RKO (cell line): Measurements from ENCODE around the gene RXRG.
A peak's percentile ranks its signal among the peaks of the same experiment; 100 is the strongest.

ENCODE experiments used
- DNase-seq: peaks from one replicate; pipeline ENCODE4 v3.0.0-alpha.2; 2016; ENCODE audit warnings: low spot score

RXRG gene

GRCh38 chr1:165449131-165449530, 4.2 kb upstream of the RXRG start:
- DNase-seq = no peak

GRCh38 chr1:165445388-165445787, 462 bp upstream of the RXRG start:
- DNase-seq = no peak

- DNase-seq = no peak
Measured at GRCh38 chr1:165443539-165444311, 1.2 kb downstream of the RXRG start.

- no peak for DNase-seq
Measured at GRCh38 chr1:165442653-165443052, 2.3 kb downstream of the RXRG start.

- DNase-seq = no peak
Measured at GRCh38 chr1:165442053-165442452, 2.9 kb downstream of the RXRG start.

- DNase-seq = no peak
Measured at GRCh38 chr1:165441166-165441880, 3.6 kb downstream of the RXRG start.

- no peak for DNase-seq
Measured at GRCh38 chr1:165439330-165439729, 5.6 kb downstream of the RXRG start.

- DNase-seq = no peak
Measured at GRCh38 chr1:165436994-165437393, 7.9 kb downstream of the RXRG start.

GRCh38 chr1:165435801-165436200, 9.1 kb downstream of the RXRG start:
- no peak for DNase-seq

- DNase-seq = no peak
Measured at GRCh38 chr1:165434281-165434680, 10.6 kb downstream of the RXRG start.

- no peak for DNase-seq
Measured at GRCh38 chr1:165431079-165431478, 13.8 kb downstream of the RXRG start.

- DNase-seq = peak; percentile 27
Measured at GRCh38 chr1:165426745-165427144, 18.2 kb downstream of the RXRG start.

- no peak for DNase-seq
Measured at GRCh38 chr1:165425621-165426020, 19.3 kb downstream of the RXRG start.

- no peak for DNase-seq
Measured at GRCh38 chr1:165424454-165425216, 20.3 kb downstream of the RXRG start.

- DNase-seq = no peak
Measured at GRCh38 chr1:165423136-165423535, 21.8 kb downstream of the RXRG start.

- no peak for DNase-seq
Measured at GRCh38 chr1:165420655-165421054, 24.3 kb downstream of the RXRG start.

GRCh38 chr1:165419839-165420238, 25.1 kb downstream of the RXRG start:
- no peak for DNase-seq

- no peak for DNase-seq
Measured at GRCh38 chr1:165418195-165418594, 26.7 kb downstream of the RXRG start.

- DNase-seq = no peak
Measured at GRCh38 chr1:165416876-165417275, 28.1 kb downstream of the RXRG start.

- no peak for DNase-seq
Measured at GRCh38 chr1:165415068-165415467, 29.9 kb downstream of the RXRG start.

- no peak for DNase-seq
Measured at GRCh38 chr1:165414620-165415019, 30.3 kb downstream of the RXRG start.

GRCh38 chr1:165411396-165411795, 33.5 kb downstream of the RXRG start:
- DNase-seq = no peak
